GM12878 (cell line): ENCODE results near the gene SSBP2. TPM values are rescaled to one million over a fixed set of nuclear protein-coding genes. Genes with fewer than 3 reads are reported as not detected.

Experiments used
- ATAC-seq: fragments of 200-7000 bp; cut with Tn5 transposase; 3 replicates; pipeline ENCODE4 v1.9.1; 2020; ENCODE audit warnings: mild to moderate bottlenecking, moderate library complexity
- BruUV-seq: library from RNA; stranded (reverse); fragments of 400-500 nt; replicated peaks from 2 replicates; lab custom pipeline; 2021; lab: Mats Ljungman, UMichigan
- CTCF ChIA-PET: fragments of 300-600 bp; sonication (Branson Sonifier 250); formaldehyde crosslinking; extraction: SDS; loops from one replicate; lab custom pipeline; 2021; ENCODE audit warnings: inconsistent platforms; lab: Yijun Ruan, JAX
- POLR2A ChIA-PET: fragments of 350-600 bp; formaldehyde crosslinking; extraction: SDS; loops from one replicate; lab custom pipeline; 2021; ENCODE audit warnings: inconsistent platforms; lab: Charles Lee
- RAD21 ChIA-PET: fragments of 300-600 bp; sonication (Branson Sonifier 250); formaldehyde crosslinking; loops from one replicate; lab custom pipeline; 2023; ENCODE audit warnings: antibody characterized with exemption; ENCODE audit not compliant: unreplicated experiment; lab: Charles Lee
- SMC1A ChIA-PET: fragments of 300-600 bp; sonication (Branson Sonifier 250); formaldehyde crosslinking; loops from one replicate; lab custom pipeline; 2023; ENCODE audit not compliant: unreplicated experiment, uncharacterized antibody; lab: Charles Lee
- DNase-seq: peaks from one replicate; pipeline ENCODE4 v3.0.0-alpha.2; 2011; ENCODE audit warnings: low read depth, low spot score
- FAIRE-seq: peaks from 3 replicates; lab custom pipeline; 2011; peaks lifted over from hg19 to GRCh38; lab: Jason Lieb, UNC
- H2AFZ ChIP-seq: 2 replicates; pipeline ENCODE4 v1.6.0; 2011; ENCODE audit warnings: low read depth, low read length, control low read depth; ENCODE audit not compliant: control insufficient read depth
- H3K27ac ChIP-seq: 2 replicates; pipeline ENCODE4 v1.5.1; 2011; ENCODE audit warnings: control low read depth; ENCODE audit not compliant: control insufficient read depth, insufficient read depth
- H3K27me3 ChIP-seq, 2 experiments: replicated peaks in 1 of 2; 2 replicates each; pipeline versions ENCODE4 v1.6.0 to v1.6.1; 2011; ENCODE audit warnings: low read length in 1 of 2; ENCODE audit not compliant: control insufficient read depth in 2 of 2, insufficient read depth in 2 of 2
- H3K36me3 ChIP-seq, 2 experiments: 2 replicates each; pipeline ENCODE4 v1.5.1; 2011; ENCODE audit warnings: low read length in 1 of 2; ENCODE audit not compliant: control insufficient read depth in 2 of 2, insufficient read depth in 2 of 2
- H3K4me1 ChIP-seq: 2 replicates; pipeline ENCODE4 v1.6.1; 2011; ENCODE audit warnings: mild to moderate bottlenecking, low read length, moderate library complexity, mixed read lengths; ENCODE audit not compliant: control insufficient read depth, insufficient read depth
- H3K4me2 ChIP-seq: 2 replicates; pipeline ENCODE4 v1.6.0; 2011; ENCODE audit warnings: control low read depth; ENCODE audit not compliant: control insufficient read depth, insufficient read depth
- H3K4me3 ChIP-seq: fragments of 200-600 bp; sonication (generic); 2 replicates; pipeline ENCODE4 v1.5.1; 2016
- H3K79me2 ChIP-seq: 2 replicates; pipeline ENCODE4 v1.6.0; 2011; ENCODE audit warnings: low read length; ENCODE audit not compliant: control insufficient read depth, insufficient read depth
- H3K9ac ChIP-seq: 2 replicates; pipeline ENCODE4 v1.8.0; 2011; ENCODE audit warnings: low read length, control low read depth, mixed read lengths; ENCODE audit not compliant: control insufficient read depth, insufficient read depth
- H3K9me3 ChIP-seq: replicated peaks from 3 replicates; pipeline ENCODE4 v1.5.1; 2011; ENCODE audit warnings: mild to moderate bottlenecking, low read length; ENCODE audit not compliant: control insufficient read depth, insufficient read depth
- H4K20me1 ChIP-seq: 2 replicates; pipeline ENCODE4 v1.6.0; 2011; ENCODE audit not compliant: control insufficient read depth, insufficient read depth
- ASH2L ChIP-seq: fragments of 300-600, 200-600 bp; sonication (generic); IDR thresholded peaks from 2 replicates; pipeline ENCODE4 v1.6.1; 2017; ENCODE audit warnings: low read depth, mild to moderate bottlenecking, borderline replicate concordance
- BCLAF1 ChIP-seq: fragments of 450-650 bp; IDR thresholded peaks from 2 replicates; pipeline ENCODE4 v1.6.1; 2017; ENCODE audit warnings: antibody characterized with exemption, mild to moderate bottlenecking, moderate library complexity
- CREB1 ChIP-seq: IDR thresholded peaks from 2 replicates; pipeline ENCODE4 v1.6.1; 2012; ENCODE audit warnings: low read depth, mild to moderate bottlenecking, inconsistent platforms
- FOXK2 ChIP-seq: fragments of 450-650 bp; IDR thresholded peaks from 2 replicates; pipeline ENCODE4 v1.6.1; 2017; ENCODE audit warnings: mild to moderate bottlenecking, moderate library complexity
- MEF2A ChIP-seq: IDR thresholded peaks from 2 replicates; pipeline ENCODE4 v1.6.1; 2011; ENCODE audit warnings: low read depth, mild to moderate bottlenecking, low read length, moderate library complexity; ENCODE audit not compliant: insufficient read depth
- MYC ChIP-seq: IDR thresholded peaks from 2 replicates; pipeline ENCODE4 v1.6.1; 2011; ENCODE audit warnings: mild to moderate bottlenecking, low read length, moderate library complexity, inconsistent platforms; ENCODE audit not compliant: insufficient read depth, insufficient replicate concordance, insufficient read length, severe bottlenecking
- NR2C2 ChIP-seq: IDR thresholded peaks from 2 replicates; pipeline ENCODE4 v1.6.1; 2011; ENCODE audit warnings: borderline replicate concordance, low read depth; ENCODE audit not compliant: control insufficient read depth, insufficient read length
- NR2F1 ChIP-seq: fragments of 450-650 bp; conservative IDR thresholded peaks from 2 replicates; pipeline ENCODE4 v1.6.1; 2017; ENCODE audit warnings: mild to moderate bottlenecking
- POLR2AphosphoS2 ChIP-seq: IDR thresholded peaks from 2 replicates; pipeline ENCODE4 v1.6.1; 2011; ENCODE audit warnings: low read depth, mild to moderate bottlenecking, low read length, improper control_type of control experiment, moderate library complexity
- REST ChIP-seq: IDR thresholded peaks from 2 replicates; pipeline ENCODE4 v1.6.1; 2012; ENCODE audit warnings: mild to moderate bottlenecking, low read depth, low read length
- SREBF1 ChIP-seq: IDR thresholded peaks from 2 replicates; pipeline ENCODE4 v1.6.1; 2012; ENCODE audit warnings: mild to moderate bottlenecking, low read length
- SREBF2 ChIP-seq: IDR thresholded peaks from 2 replicates; pipeline ENCODE4 v1.6.1; 2012; ENCODE audit warnings: mild to moderate bottlenecking, low read length
- TBL1XR1 ChIP-seq: IDR thresholded peaks from 2 replicates; pipeline ENCODE4 v1.6.1; 2012; ENCODE audit warnings: low read depth, low read length, improper control_type of control experiment
- TCF12 ChIP-seq: IDR thresholded peaks from 2 replicates; pipeline ENCODE4 v1.6.1; 2011; ENCODE audit warnings: low read depth, mild to moderate bottlenecking, low read length
- ZBED1 ChIP-seq: IDR thresholded peaks from 2 replicates; pipeline ENCODE4 v1.6.1; 2016; ENCODE audit warnings: borderline replicate concordance
- WGBS: methylation state at CpG from one replicate; pipeline ENCODE4 v1.1.6; 2016; ENCODE audit warnings: low lambda C conversion rate; ENCODE audit not compliant: insufficient replicate concordance, insufficient coverage; ENCODE audit errors: missing lambda C conversion rate; 5-methylcytosine and 5-hydroxymethylcytosine counted together
- in situ Hi-C: fragments of 300-500 bp; cut with MboI; formaldehyde crosslinking; loops from 9 replicates; pipeline ENCODE4 v1.14.3; 2018; ENCODE audit warnings: mixed read lengths
- intact Hi-C: fragments of 100-400 bp; cut with micrococcal nuclease; formaldehyde crosslinking; loops from one replicate; pipeline ENCODE4 v1.14.2; 2022; ENCODE audit not compliant: unreplicated experiment
- polyA plus RNA-seq, 11 experiments: library from polyadenylated mRNA; depleted of rRNA in 4 of 11; unstranded in 6 of 11; stranded (reverse) in 5 of 11; fragments of >200 nt; fragmentation: Nextera tagmentation in 4 of 11; fragmentation: Illumina TruSeq in 1 of 11; extraction: Ambion mirVana in 4 of 11; extraction: Trizol in 1 of 11; gene quantifications; 1 replicate in 1 of 11; 2 replicates in 10 of 11; pipeline versions ENCODE4 v1.2.1 to v1.2.3, GENCODE V29; 2011 to 2016; ENCODE audit warnings: inconsistent platforms in 2 of 11, missing spikeins in 2 of 11, low read depth in 1 of 11
- total RNA-seq, 4 experiments: library from RNA; depleted of rRNA in 3 of 4; stranded (reverse); fragments of >200 nt in 3 of 4; fragmentation: Illumina TruSeq in 1 of 4; extraction: Trizol in 1 of 4; gene quantifications; 2 replicates each; pipeline versions ENCODE4 v1.2.1 to v1.2.3, GENCODE V29; 2013 to 2021
- TF ChIP-seq, protein P1 (sequence below): fragments of 450-650 bp; formaldehyde crosslinking; IDR thresholded peaks from 2 replicates; pipeline ENCODE4 v1.4.0; 2022; ENCODE audit warnings: mild to moderate bottlenecking, moderate library complexity

The SSBP2 gene
- total and polyA plus RNA-seq, 10 of the 15 experiments (the other 5 are each of a cell fraction or from before 2014, with no cell fraction given) = 52.2 to 132 (median 110) TPM

- CTCF ChIA-PET = no interaction called here
- Histone ChIP-seq H4K20me1 (no peaks in the 10 kb centered on the region), H3K9me3 (peaks cover 15% of the 10 kb centered on the region), H3K4me3 (no peak overlapping the region), H3K4me2 (no peak overlapping the region), H3K36me3 (no peaks in the 10 kb centered on the region; a peak in 1 of 4 replicates), H3K79me2 (peaks cover 35% of the 10 kb centered on the region), H3K9ac (no peak overlapping the region), H2AFZ (no peak overlapping the region), H3K27me3 (no peaks in the 10 kb centered on the region), H3K4me1 (peaks cover 11% of the 10 kb centered on the region), H3K27ac (no peak overlapping the region)
- BruUV-seq = no TSS peak
- no peak for DNase-seq
- in situ Hi-C loops = no loop called here
- 97% methylated on average over 2 of the region's 2 CpGs for WGBS
- SMC1A ChIA-PET = interaction anchor here (1.4 kb wide), 1 partner anchor 19 kb away, joined by 3 read pairs; no protein-coding TSS in a partner anchor
- RAD21 ChIA-PET = no interaction called here
- FAIRE-seq = no peak
- POLR2A ChIA-PET = interaction anchor here (0.8 kb wide), 1 partner anchor 92 kb away, joined by 3 read pairs; no protein-coding TSS in a partner anchor
- TF ChIP-seq SREBF2 (no peak), CREB1 (no peak), MEF2A (no peak), NR2F1 (no peak), MYC (no peak), TBL1XR1 (no peak), FOXK2 (no peak), ZBED1 (no peak), POLR2AphosphoS2 (no peak), ASH2L (no peak), BCLAF1 (no peak), REST (no peak), SREBF1 (no peak), TCF12 (no peak), NR2C2 (no peak)
- TF ChIP-seq, protein P1, sequence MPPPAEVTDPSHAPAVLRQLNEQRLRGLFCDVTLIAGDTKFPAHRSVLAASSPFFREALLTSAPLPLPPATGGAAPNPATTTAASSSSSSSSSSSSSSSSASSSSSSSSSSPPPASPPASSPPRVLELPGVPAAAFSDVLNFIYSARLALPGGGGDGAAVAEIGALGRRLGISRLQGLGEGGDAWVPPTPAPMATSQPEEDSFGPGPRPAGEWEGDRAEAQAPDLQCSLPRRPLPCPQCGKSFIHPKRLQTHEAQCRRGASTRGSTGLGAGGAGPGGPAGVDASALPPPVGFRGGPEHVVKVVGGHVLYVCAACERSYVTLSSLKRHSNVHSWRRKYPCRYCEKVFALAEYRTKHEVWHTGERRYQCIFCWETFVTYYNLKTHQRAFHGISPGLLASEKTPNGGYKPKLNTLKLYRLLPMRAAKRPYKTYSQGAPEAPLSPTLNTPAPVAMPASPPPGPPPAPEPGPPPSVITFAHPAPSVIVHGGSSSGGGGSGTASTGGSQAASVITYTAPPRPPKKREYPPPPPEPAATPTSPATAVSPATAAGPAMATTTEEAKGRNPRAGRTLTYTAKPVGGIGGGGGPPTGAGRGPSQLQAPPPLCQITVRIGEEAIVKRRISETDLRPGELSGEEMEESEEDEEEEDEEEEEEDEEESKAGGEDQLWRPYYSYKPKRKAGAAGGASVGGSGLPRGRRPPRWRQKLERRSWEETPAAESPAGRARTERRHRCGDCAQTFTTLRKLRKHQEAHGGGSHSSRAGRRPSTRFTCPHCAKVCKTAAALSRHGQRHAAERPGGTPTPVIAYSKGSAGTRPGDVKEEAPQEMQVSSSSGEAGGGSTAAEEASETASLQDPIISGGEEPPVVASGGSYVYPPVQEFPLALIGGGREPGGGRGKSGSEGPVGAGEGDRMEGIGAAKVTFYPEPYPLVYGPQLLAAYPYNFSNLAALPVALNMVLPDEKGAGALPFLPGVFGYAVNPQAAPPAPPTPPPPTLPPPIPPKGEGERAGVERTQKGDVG (CRISPR knock-in tag) = no peak
- intact Hi-C loops = no loop called here
- no peak for ATAC-seq
These were observed 52.1 kb downstream of the SSBP2 start for GRCh38 chr5:81698813-81699212.
